Activated CD8-positive, alpha-beta T cell treated with anti-CD3 and anti-CD28 coated beads, Interleukin-2, amount 10 ng/mL, durations not matched to agents 7 days and 5 days (primary cell): ENCODE results near the gene CDYL2. TPM values are rescaled to one million over a fixed set of nuclear protein-coding genes. Genes with fewer than 3 reads are reported as not detected.
"Not testable (repeated sequence)": the region's sequence is repeated elsewhere in the genome, so short reads cannot be mapped to it uniquely, and the experiment has no call there.

Experiments
- ATAC-seq: fragments of 150-1000 bp; cut with Tn5 transposase; one replicate; pipeline ENCODE4 v1.10.0; 2021; ENCODE audit warnings: moderate library complexity
- CTCF ChIA-PET: fragments of 350-600 bp; sonication (Branson Sonifier 250); formaldehyde crosslinking; loops from one replicate; lab custom pipeline; 2021; ENCODE audit warnings: antibody characterized with exemption; lab: Charles Lee
- POLR2A ChIA-PET: fragments of 350-600 bp; sonication (Branson Sonifier 250); formaldehyde crosslinking; loops from one replicate; lab custom pipeline; 2021; ENCODE audit warnings: antibody characterized with exemption; lab: Charles Lee
- DNase-seq: peaks from one replicate; pipeline ENCODE4 v3.0.0-alpha.2; 2020
- H3K27ac Mint-ChIP-seq: one replicate; pipeline ENCODE4 v1.8.0; 2021; ENCODE audit warnings: mild to moderate bottlenecking, mixed read lengths
- H3K27me3 Mint-ChIP-seq: one replicate; pipeline ENCODE4 v1.8.0; 2021; ENCODE audit warnings: low read depth, mixed read lengths
- H3K36me3 Mint-ChIP-seq: one replicate; pipeline ENCODE4 v1.8.0; 2021; ENCODE audit warnings: low read depth, mixed read lengths
- H3K4me1 Mint-ChIP-seq: one replicate; pipeline ENCODE4 v1.8.0; 2021; ENCODE audit warnings: low read depth, mixed read lengths
- H3K4me3 Mint-ChIP-seq: one replicate; pipeline ENCODE4 v1.8.0; 2021; ENCODE audit warnings: mild to moderate bottlenecking, mixed read lengths
- H3K9me3 Mint-ChIP-seq: one replicate; pipeline ENCODE4 v1.8.0; 2022; ENCODE audit warnings: mixed read lengths; ENCODE audit not compliant: insufficient read depth
- total RNA-seq, 2 experiments: library from RNA; stranded (reverse); gene quantifications; one replicate each; pipeline ENCODE4 v1.2.3, GENCODE V29; 2021

The CDYL2 gene
- total RNA-seq, 2 experiments from 2014 or later: 15.5 to 16.5 TPM

DNA sequence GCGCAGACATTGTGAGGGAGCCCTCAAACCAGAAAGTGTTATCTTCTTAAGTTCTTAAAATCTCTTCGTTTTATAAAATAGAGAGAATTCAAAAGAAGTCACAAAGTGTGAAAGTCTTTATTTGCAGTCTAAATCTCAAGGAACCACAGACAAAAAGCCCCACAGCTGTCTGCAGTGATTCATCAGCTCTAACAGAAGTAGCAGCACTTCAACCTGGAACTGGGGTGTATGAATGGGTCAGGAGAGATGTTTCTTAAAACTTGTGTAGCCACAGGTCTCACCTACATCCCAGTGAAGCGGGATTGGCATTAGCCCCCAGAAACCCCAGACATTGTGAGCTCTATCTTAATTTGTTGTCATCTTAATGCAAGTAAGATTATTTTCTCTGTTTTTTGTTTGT, 61.1 kb downstream of the CDYL2 start:
- DNase-seq: no peak
- no peaks in the 10 kb centered on the region for H3K27me3 Mint-ChIP-seq
- CTCF ChIA-PET: no interaction called here
- H3K4me3 Mint-ChIP-seq: no peak overlapping the region
- peaks cover 25% of the 10 kb centered on the region for H3K4me1 Mint-ChIP-seq
- peaks cover 9% of the 10 kb centered on the region for H3K36me3 Mint-ChIP-seq
- peaks cover 10% of the 10 kb centered on the region for H3K9me3 Mint-ChIP-seq
- ATAC-seq: no peak
- H3K27ac Mint-ChIP-seq: no peak overlapping the region
- POLR2A ChIA-PET: no interaction called here

DNA sequence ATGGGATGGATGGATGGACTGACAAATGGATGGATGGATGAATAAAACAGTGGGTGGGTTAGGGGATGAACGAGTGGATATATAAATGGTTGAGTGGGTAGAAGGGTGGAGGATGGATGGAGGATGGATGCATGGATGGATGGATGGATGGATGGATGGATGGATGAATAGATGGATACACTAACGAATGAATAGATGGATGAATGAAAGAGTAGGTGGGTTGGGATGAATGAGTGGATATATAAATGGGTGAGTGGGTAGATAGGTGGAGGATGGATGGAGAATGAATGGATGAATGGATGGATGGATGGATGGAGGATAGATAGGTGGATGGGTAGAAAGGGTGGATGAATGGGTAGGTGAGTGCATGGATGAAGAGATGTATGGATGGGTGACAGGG, 62.1 kb downstream of the CDYL2 start:
- peaks cover 11% of the 10 kb centered on the region for H3K36me3 Mint-ChIP-seq
- no peaks in the 10 kb centered on the region for H3K27me3 Mint-ChIP-seq
- no peak for ATAC-seq
- H3K4me1 Mint-ChIP-seq: peaks cover 19% of the 10 kb centered on the region
- ChIA-PET CTCF (no interaction called here), POLR2A (no interaction called here)
- no peak overlapping the region for H3K4me3 Mint-ChIP-seq
- H3K27ac Mint-ChIP-seq: no peak overlapping the region
- peaks cover 10% of the 10 kb centered on the region for H3K9me3 Mint-ChIP-seq
- DNase-seq: no peak

DNA sequence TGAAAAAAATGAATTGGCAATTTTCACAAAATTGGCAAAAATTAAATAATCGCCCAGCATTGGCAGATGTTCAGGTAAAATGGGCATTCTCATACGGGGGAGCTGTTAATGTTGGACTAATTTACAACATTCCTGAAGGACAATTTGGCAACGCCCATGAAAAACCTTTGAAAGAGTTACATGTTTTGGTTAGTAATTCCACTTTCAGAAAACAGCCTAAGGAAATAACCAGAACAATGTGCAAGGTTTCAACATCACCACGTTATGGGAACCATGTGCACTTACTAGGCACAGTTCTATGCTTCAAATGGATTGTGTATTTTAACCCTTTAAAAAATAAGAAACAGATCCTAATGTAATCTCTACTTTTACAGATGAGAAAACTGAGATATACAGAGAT, 62.7 kb downstream of the CDYL2 start:
- peaks cover 19% of the 10 kb centered on the region for H3K4me1 Mint-ChIP-seq
- H3K4me3 Mint-ChIP-seq: no peak overlapping the region
- no peaks in the 10 kb centered on the region for H3K27me3 Mint-ChIP-seq
- CTCF ChIA-PET: no interaction called here
- no peak overlapping the region for H3K27ac Mint-ChIP-seq
- peaks cover 10% of the 10 kb centered on the region for H3K9me3 Mint-ChIP-seq
- ATAC-seq (no peak), DNase-seq (no peak)
- peaks cover 11% of the 10 kb centered on the region for H3K36me3 Mint-ChIP-seq
- POLR2A ChIA-PET: no interaction called here

DNA sequence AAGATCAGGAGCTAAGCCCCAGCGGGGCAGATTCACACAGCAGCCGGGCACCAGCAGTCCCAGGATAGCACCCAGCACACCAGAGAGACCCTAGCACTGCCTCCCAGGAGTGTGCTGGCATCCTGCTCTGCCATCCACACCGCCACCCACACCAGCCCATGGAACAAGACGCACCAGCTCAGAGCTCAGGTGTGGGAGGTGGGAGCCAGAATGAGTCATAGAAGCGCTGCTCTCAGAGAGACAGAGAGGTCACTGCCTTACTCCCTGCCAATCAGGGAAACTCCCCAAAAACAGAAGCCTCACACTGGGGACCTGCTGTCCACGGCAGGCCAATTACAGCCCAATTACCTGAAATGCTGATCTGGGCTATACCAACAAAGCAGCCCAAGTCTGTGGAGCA, 64.9 kb downstream of the CDYL2 start:
- Mint-ChIP-seq H3K27me3 (no peaks in the 10 kb centered on the region), H3K27ac (no peak overlapping the region), H3K9me3 (peaks cover 10% of the 10 kb centered on the region), H3K4me1 (peaks cover 13% of the 10 kb centered on the region), H3K4me3 (no peak overlapping the region), H3K36me3 (peaks cover 11% of the 10 kb centered on the region)
- DNase-seq (no peak), ATAC-seq (no peak)
- POLR2A ChIA-PET: no interaction called here
- CTCF ChIA-PET: no interaction called here

DNA sequence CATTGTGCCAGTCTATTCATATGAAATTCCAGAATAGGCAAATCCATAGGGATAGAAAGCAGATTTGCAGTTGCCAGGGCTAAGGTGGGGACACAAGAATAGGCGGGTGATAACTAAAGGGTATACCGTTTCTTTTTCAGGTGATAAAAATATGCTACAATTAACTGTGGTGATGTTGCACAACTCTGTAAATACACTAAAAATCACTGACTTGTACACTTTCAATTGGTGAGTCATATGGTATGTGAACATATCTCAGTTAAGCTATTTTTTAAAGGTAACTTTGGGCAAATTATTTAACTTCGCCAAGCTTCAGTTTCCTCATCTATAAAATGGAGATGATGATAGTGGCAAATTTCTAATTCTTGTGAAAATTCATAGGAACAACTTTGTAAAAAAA, 65.9 kb downstream of the CDYL2 start:
- Mint-ChIP-seq H3K27me3 (no peaks in the 10 kb centered on the region), H3K36me3 (peaks cover 11% of the 10 kb centered on the region), H3K9me3 (peaks cover 10% of the 10 kb centered on the region), H3K4me1 (peaks cover 9% of the 10 kb centered on the region), H3K4me3 (no peak overlapping the region), H3K27ac (no peak overlapping the region)
- no peak for ATAC-seq
- ChIA-PET CTCF (interaction anchor here (0.7 kb wide), 1 partner anchor 29 kb away, joined by 3 read pairs; no protein-coding TSS in a partner anchor), POLR2A (no interaction called here)
- no peak for DNase-seq

DNA sequence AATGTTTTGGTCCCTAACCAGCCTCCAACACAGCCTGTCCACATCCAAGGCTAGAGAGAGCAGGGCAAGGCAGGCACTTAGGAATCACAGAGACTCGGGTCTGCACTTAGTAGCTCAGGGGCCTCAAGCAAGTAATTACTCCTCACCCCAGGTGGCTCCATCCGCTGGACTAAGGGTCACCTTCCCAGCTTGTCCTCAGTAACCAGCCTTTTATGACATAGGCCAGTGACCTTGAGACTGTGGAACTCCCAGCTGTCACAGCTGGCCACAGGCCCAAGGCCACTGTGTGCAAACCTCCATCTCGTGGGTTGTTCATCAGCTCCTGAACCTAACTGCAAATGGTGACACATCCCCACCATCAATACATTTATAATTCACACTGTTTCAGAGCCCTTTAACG, 68.6 kb downstream of the CDYL2 start:
- Mint-ChIP-seq H3K27me3 (no peaks in the 10 kb centered on the region), H3K9me3 (peaks cover 14% of the 10 kb centered on the region), H3K4me3 (no peak overlapping the region), H3K4me1 (peaks cover 8% of the 10 kb centered on the region), H3K36me3 (peaks cover 2% of the 10 kb centered on the region), H3K27ac (no peak overlapping the region)
- ChIA-PET CTCF (interaction anchor here (1.6 kb wide), 1 partner anchor 15 kb away, joined by 6 read pairs; no protein-coding TSS in a partner anchor), POLR2A (interaction anchor here (0.6 kb wide), 1 partner anchor 102 kb away, joined by 3 read pairs; no protein-coding TSS in a partner anchor)
- ATAC-seq (no peak), DNase-seq (no peak)

DNA sequence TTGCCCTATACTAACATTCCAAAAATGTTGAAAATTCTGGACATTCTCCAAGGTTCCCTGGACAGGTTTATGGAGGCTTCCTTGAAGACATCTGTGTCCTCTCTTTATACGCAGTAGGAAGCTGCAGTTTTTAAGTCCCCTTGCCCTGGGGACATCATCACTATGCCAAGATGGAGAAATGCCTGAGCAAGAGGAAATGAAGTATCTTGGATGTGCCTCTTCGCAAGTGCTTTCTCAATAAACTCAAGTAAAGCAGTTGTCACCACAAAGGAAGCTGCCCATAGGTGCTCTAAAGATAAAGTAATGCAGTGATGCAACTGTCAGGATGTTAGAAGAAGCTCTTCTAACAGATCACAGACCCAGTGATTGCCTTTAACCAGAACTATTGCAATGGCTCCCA, 71.0 kb downstream of the CDYL2 start:
- CTCF ChIA-PET: no interaction called here
- peaks cover 7% of the 10 kb centered on the region for H3K9me3 Mint-ChIP-seq
- peaks cover 2% of the 10 kb centered on the region for H3K36me3 Mint-ChIP-seq
- no peaks in the 10 kb centered on the region for H3K27me3 Mint-ChIP-seq
- H3K4me1 Mint-ChIP-seq: peaks cover 8% of the 10 kb centered on the region
- POLR2A ChIA-PET: interaction anchor here (0.5 to 0.6 kb wide), 2 partner anchors 11 to 51 kb away, joined by 3 to 4 read pairs; no protein-coding TSS in a partner anchor
- ATAC-seq (no peak), DNase-seq (no peak)
- no peak overlapping the region for H3K4me3 Mint-ChIP-seq
- H3K27ac Mint-ChIP-seq: no peak overlapping the region

DNA sequence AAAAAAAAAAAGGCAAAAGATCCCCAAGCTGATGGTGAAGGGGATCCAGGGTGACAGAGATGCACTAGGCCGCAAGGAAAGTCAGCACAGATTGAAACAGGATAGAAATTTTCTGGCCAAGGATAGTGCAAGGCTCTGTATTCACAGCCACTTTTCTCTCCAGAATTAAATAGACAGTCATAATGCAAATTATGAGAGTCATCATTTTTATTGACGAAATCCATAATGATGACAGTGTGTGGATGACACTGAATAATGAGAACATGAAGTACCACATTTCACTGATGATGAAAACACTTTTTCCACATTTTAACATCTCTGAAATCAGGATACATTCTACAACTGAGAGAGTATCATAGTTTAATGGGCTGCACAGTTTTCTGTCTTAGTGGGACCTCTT, 72.5 kb downstream of the CDYL2 start:
- no peak for DNase-seq
- ATAC-seq: no peak
- ChIA-PET POLR2A (no interaction called here), CTCF (no interaction called here)
- H3K9me3 Mint-ChIP-seq: peaks cover 7% of the 10 kb centered on the region
- H3K4me1 Mint-ChIP-seq: peaks cover 12% of the 10 kb centered on the region
- no peak overlapping the region for H3K4me3 Mint-ChIP-seq
- H3K27ac Mint-ChIP-seq: no peak overlapping the region
- no peaks in the 10 kb centered on the region for H3K27me3 Mint-ChIP-seq
- H3K36me3 Mint-ChIP-seq: no peaks in the 10 kb centered on the region

DNA sequence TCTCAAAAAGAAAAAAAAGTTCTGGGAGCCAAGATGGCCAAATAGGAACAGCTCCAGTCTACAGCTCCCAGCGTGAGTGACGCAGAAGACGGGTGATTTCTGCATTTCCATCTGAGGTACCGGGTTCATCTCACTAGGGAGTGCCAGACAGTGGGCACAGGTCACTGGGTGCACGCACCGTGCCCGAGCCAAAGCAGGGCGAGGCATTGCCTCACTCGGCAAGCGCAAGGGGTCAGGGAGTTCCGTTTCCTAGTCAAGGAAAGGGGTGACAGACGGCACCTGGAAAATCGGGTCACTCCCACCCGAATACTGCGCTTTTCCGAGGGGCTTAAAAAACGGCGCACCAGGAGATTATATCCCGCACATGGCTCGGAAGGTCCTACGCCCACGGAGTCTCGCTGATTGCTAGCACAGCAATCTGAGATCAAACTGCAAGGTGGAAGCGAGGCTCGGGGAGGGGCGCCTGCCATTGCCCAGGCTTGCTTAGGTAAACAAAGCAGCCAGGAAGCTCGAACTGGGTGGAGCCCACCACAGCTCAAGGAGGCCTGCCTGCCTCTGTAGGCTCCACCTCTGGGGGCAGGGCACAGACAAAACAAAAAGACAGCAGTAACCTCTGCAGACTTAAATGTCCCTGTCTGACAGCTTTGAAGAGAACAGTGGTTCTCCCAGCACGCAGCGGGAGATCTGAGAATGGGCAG, 77.2 kb downstream of the CDYL2 start:
- H3K27me3 Mint-ChIP-seq, H3K36me3 Mint-ChIP-seq, CTCF ChIA-PET, H3K4me1 Mint-ChIP-seq, ATAC-seq, H3K27ac Mint-ChIP-seq, DNase-seq, H3K4me3 Mint-ChIP-seq, POLR2A ChIA-PET: not testable (repeated sequence)
- peaks cover 11% of the 10 kb centered on the region for H3K9me3 Mint-ChIP-seq

DNA sequence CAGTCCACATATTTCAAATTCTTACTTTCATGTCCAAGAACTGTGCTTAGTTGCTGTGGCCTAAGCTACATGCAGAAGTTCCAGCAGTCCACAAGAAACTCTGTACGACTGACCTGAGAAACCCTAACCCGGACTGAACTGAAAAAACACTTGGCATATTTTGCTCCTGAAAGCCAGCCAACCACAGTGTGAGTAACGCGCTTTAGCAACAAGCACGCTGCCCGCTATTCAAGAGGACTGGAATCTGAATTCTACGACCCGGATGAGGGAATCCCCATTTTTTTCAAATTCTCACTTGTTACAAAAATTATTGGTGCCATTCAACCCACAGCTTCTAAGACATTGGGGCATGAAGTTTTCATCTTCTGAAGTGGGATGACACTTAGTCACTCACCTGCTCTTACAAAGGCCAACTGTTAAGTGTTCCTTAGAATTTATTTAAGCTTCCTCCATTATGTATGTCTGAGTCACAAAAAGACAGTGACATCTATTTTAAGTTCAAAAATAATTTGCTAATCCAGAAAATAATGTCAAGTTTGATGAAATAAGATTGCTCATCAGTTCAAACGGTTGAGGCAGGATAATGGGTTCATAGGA, 78.7 kb downstream of the CDYL2 start:
- Mint-ChIP-seq H3K4me3 (no peak overlapping the region), H3K27me3 (no peaks in the 10 kb centered on the region), H3K4me1 (peaks cover 4% of the 10 kb centered on the region), H3K27ac (no peak overlapping the region), H3K9me3 (peaks cover 5% of the 10 kb centered on the region), H3K36me3 (no peaks in the 10 kb centered on the region)
- ChIA-PET POLR2A (no interaction called here), CTCF (no interaction called here)
- DNase-seq: no peak
- ATAC-seq: no peak

DNA sequence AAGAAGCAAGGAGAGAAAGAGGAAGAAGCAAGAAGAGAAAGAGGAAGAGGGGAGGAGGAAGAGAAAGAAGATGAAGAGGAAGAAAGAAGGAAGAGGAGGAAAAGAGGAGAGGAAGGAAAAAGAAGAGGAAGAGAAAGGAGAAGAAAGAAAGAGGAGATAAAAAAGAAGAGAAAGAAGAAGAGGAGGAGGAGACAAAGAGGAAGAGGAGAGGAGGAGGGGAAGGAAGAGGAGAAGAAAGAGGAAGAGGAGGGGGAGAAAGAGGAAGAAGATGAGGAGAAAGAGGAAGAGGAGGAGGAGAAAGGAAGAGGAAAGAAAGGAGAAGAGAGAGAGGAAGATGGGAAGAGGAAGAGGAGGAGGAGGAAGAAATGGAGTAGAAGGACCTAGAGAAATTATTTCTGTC, 80.4 kb downstream of the CDYL2 start:
- ChIA-PET POLR2A (no interaction called here), CTCF (no interaction called here)
- H3K4me1 Mint-ChIP-seq: peaks cover 15% of the 10 kb centered on the region
- ATAC-seq (no peak), DNase-seq (no peak)
- no peak overlapping the region for H3K4me3 Mint-ChIP-seq
- H3K27me3 Mint-ChIP-seq: no peaks in the 10 kb centered on the region
- H3K36me3 Mint-ChIP-seq: no peaks in the 10 kb centered on the region
- no peak overlapping the region for H3K27ac Mint-ChIP-seq
- H3K9me3 Mint-ChIP-seq: peaks cover 4% of the 10 kb centered on the region

DNA sequence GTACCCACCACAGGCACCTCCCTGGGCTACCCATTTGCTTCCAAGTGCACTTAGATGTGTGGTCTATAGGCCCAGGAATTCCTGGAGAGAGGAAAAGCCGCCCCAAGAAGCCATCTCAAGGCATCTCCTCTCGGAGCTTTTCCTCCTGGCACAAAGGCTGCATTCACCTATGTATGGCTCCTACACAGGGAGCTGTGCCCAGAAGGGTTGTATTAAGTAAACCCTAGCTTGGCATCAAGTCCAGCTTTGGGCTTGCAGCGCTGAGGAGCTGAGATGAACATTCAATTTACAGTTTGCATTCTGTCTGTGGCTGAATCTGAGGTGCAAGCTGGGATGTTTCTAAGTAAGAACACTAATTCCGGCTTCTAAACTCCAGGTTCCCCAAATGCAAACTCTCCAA, 81.3 kb downstream of the CDYL2 start:
- peaks cover 15% of the 10 kb centered on the region for H3K4me1 Mint-ChIP-seq
- DNase-seq (no peak), ATAC-seq (no peak)
- no peaks in the 10 kb centered on the region for H3K36me3 Mint-ChIP-seq
- peaks cover 4% of the 10 kb centered on the region for H3K9me3 Mint-ChIP-seq
- H3K4me3 Mint-ChIP-seq: no peak overlapping the region
- no peak overlapping the region for H3K27ac Mint-ChIP-seq
- CTCF ChIA-PET: no interaction called here
- POLR2A ChIA-PET: no interaction called here
- H3K27me3 Mint-ChIP-seq: no peaks in the 10 kb centered on the region
